ENCODE results near the gene ZNF385A. TPM values are rescaled to one million over a fixed set of nuclear protein-coding genes. Genes with fewer than 3 reads are reported as not detected.
"Not testable (repeated sequence)": the region's sequence is repeated elsewhere in the genome, so short reads cannot be mapped to it uniquely, and the experiment has no call there.

Gene ZNF385A
- total RNA-seq, 3 donors from 2014 or later (not counting 1 experiment from before 2014, with no cell fraction given) = 5.4 to 9.8 (median 8.9) TPM

- DNase-seq = no peak
- Histone ChIP-seq H3K4me3 (ENCODE audit: low read length) (no peak overlapping the region), H3K27ac (ENCODE audit: low read length) (no peak overlapping the region), H3K36me3 (ENCODE audit: control insufficient read depth, insufficient read depth, low read length) (no peaks in the 10 kb centered on the region), H3K4me1 (ENCODE audit: control insufficient read depth, insufficient read depth, low read length) (peaks cover 33% of the 10 kb centered on the region), H3K9me3 (ENCODE audit: control insufficient read depth, insufficient read depth, low read length) (no peaks in the 10 kb centered on the region), H3K27me3 (ENCODE audit: control insufficient read depth, insufficient read depth, low read length) (no peaks in the 10 kb centered on the region)
- H3K9me3 Mint-ChIP-seq = no peaks in the 10 kb centered on the region
- 94% methylated on average over 4 of the region's 6 CpGs for WGBS (ENCODE audit: insufficient coverage)
- no peaks in the 10 kb centered on the region for H3K36me3 Mint-ChIP-seq
- H3K4me1 Mint-ChIP-seq = peaks cover 40 to 63% of the 10 kb centered on the region in 2 donors
- no peak overlapping the region for H3K4me3 Mint-ChIP-seq
- no peaks in the 10 kb centered on the region for H3K27me3 Mint-ChIP-seq (ENCODE audit: low read depth in 2 of 2)
- H3K27ac Mint-ChIP-seq = peak overlapping the region; percentile 72 to 86
- ATAC-seq = no peak
- intact Hi-C loops (cut with micrococcal nuclease) = no loop called here
- TF ChIP-seq CTCF (IDR thresholded peaks at IDR 0.05) = no peak
These were observed 55.8 kb downstream of the ZNF385A start for GRCh38 chr12:54328595-54329337.

GRCh38 chr12:54325442-54326109 lies 59.0 kb downstream of the ZNF385A start:
- ATAC-seq; DNase-seq; H3K27me3 ChIP-seq (ENCODE audit: control insufficient read depth, insufficient read depth, low read length); H3K36me3 ChIP-seq (ENCODE audit: control insufficient read depth, insufficient read depth, low read length); H3K9me3 ChIP-seq (ENCODE audit: control insufficient read depth, insufficient read depth, low read length); H3K27me3 Mint-ChIP-seq (ENCODE audit: low read depth in 2 of 2); H3K36me3 Mint-ChIP-seq; H3K9me3 Mint-ChIP-seq: not testable (repeated sequence)
- Mint-ChIP-seq H3K27ac (peak overlapping the region; percentile 99), H3K4me1 (peaks cover 28 to 50% of the 10 kb centered on the region in 2 donors), H3K4me3 (peak overlapping the region; percentile 100)
- Histone ChIP-seq H3K4me3 (ENCODE audit: low read length) (peak overlapping the region; percentile 65), H3K27ac (ENCODE audit: low read length) (peak overlapping the region; percentile 77), H3K4me1 (ENCODE audit: control insufficient read depth, insufficient read depth, low read length) (peaks cover 15% of the 10 kb centered on the region)
- 70% methylated on average over 17 of the region's 22 CpGs for WGBS (ENCODE audit: insufficient coverage)
- intact Hi-C loops (cut with micrococcal nuclease) = loop anchor here (2.0 kb wide), 1 partner anchor 45 kb away; the partner anchor contains the start of genes CBX5 and HNRNPA1

DNA sequence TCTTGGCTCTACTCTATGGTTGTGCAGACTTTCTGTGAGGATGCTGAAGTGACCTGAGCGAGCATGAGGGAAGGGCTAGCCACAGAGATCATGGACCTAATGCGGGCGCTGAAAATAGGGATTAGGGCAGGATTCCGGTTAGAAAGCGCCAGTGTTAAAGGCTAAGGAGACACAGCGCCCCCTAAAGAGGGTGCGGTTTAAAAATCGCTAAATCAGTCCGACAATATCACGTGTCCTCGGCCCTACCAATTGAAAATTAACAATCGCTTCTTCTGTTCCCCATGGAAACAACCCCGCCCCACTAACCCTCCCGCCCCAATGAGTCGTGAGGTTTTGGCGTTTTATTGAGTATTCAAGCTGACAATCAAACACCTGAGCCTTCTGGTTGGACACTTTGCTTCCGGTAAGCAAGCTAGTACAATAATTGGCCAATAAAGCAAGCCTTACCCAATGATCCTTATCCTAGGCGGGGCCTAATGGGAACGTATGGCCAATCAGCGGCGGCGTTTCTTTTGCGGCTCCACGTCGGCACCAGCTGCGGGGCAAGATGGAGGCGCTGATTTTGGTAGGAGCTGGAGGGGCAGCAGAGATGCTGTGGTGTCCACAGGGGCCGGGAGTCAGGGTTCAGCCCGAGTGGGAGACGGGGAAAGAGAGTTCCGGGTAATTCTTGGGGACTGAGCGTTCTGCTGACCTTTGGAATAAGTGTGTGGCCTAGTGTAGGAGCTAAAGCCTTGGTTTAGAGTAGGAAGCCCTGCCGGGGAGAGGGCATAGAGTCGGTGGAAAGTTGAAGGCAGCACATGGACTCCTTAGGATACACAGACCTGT lies 59.7 kb downstream of the ZNF385A start, which contains the start of gene COPZ1:
COPZ1 (plus strand) TSS at position 515 of the 825 bp plus-strand sequence; CDS start at position 548, 33 bp downstream.
- intact Hi-C loops (cut with micrococcal nuclease) = loop anchor here (1.0 to 2.0 kb wide), 3 partner anchors 31 to 44 kb away; partner anchors contain the start of genes CBX5 and HNRNPA1
- peak within 1 kb of the TSS; percentile 100 for H3K4me3 Mint-ChIP-seq

More for the DNA sequence above, 59.7 kb downstream of the ZNF385A start, which contains the start of gene COPZ1:
- Mint-ChIP-seq H3K27me3 (ENCODE audit: low read depth in 2 of 2) (no peaks in the 10 kb centered on the region), H3K27ac (peak within 1 kb of the TSS; percentile 99), H3K9me3 (no peaks in the 10 kb centered on the region), H3K4me1 (peaks cover 21 to 42% of the 10 kb centered on the region in 2 donors), H3K36me3 (no peaks in the 10 kb centered on the region)
- Histone ChIP-seq H3K9me3 (ENCODE audit: control insufficient read depth, insufficient read depth, low read length) (no peaks in the 10 kb centered on the region), H3K4me3 (ENCODE audit: low read length) (peak within 1 kb of the TSS; percentile 65), H3K4me1 (ENCODE audit: control insufficient read depth, insufficient read depth, low read length) (peaks cover 15% of the 10 kb centered on the region), H3K27ac (ENCODE audit: low read length) (peak within 1 kb of the TSS; percentile 77), H3K27me3 (ENCODE audit: control insufficient read depth, insufficient read depth, low read length) (no peaks in the 10 kb centered on the region), H3K36me3 (ENCODE audit: control insufficient read depth, insufficient read depth, low read length) (no peaks in the 10 kb centered on the region)
- peak; percentile 90 for TF ChIP-seq CTCF (IDR thresholded peaks at IDR 0.05)
- ATAC-seq (peak; percentile 93 to 98 (median 93)), DNase-seq (peak; percentile 89 to 97)
- WGBS (ENCODE audit: insufficient coverage) = under 1% methylated on average over 34 of the region's 34 CpGs

All from natural killer cell (primary cell).